ENCODE data around the gene GADD45B. TPM values are rescaled to one million over a fixed set of nuclear protein-coding genes. Genes with fewer than 3 reads are reported as not detected.
A peak's percentile ranks its signal among the peaks of the same experiment; 100 is the strongest.

The GADD45B gene
- total and polyA plus RNA-seq, 2 donors (not counting 1 experiment from before 2014, with no cell fraction given) = 32.5 to 61.7 TPM

- H3K4me2 ChIP-seq (ENCODE audit: extremely low read depth, insufficient read depth, low read length) = peak overlapping the region; percentile 84
- H3K4me3 ChIP-seq (replicated peaks in 1 of 4; ENCODE audit: control extremely low read depth in 1 of 4, insufficient read depth in 1 of 4, low read depth in 3 of 4, low read length in 4 of 4) = peak overlapping the region; percentile 54 to 68 (median 56)
- no peak for TF ChIP-seq EZH2 (IDR thresholded peaks at IDR 0.05; ENCODE audit: low read length, missing control alignments)
- peak; percentile 38 to 87 for DNase-seq (ENCODE audit: low read depth in 2 of 2)
- H3K27me3 ChIP-seq (ENCODE audit: control insufficient read depth, insufficient read depth, low read length) = no peaks in the 10 kb centered on the region
- no peaks in the 10 kb centered on the region for H3K36me3 ChIP-seq (ENCODE audit: control insufficient read depth, insufficient read depth, low read length)
- no peaks in the 10 kb centered on the region for H3K79me2 ChIP-seq (ENCODE audit: control insufficient read depth, insufficient read depth, low read length)
- H3K27ac ChIP-seq (ENCODE audit: insufficient read depth, low read length) = peak overlapping the region; percentile 82
- no peaks in the 10 kb centered on the region for H4K20me1 ChIP-seq (ENCODE audit: control insufficient read depth, extremely low read depth, insufficient read depth, low read length)
- no peaks in the 10 kb centered on the region for H3K9me3 ChIP-seq (ENCODE audit: control insufficient read depth, insufficient read depth, low read depth, low read length)
- H3K9ac ChIP-seq (ENCODE audit: insufficient read depth, low read length) = peak overlapping the region; percentile 16
- H3K4me1 ChIP-seq (ENCODE audit: control insufficient read depth, extremely low read depth, insufficient read depth, low read length) = peaks cover 18% of the 10 kb centered on the region
- H2AFZ ChIP-seq (ENCODE audit: low read length) = peak overlapping the region; percentile 43
These were observed 18.1 kb downstream of the GADD45B start for GRCh38 chr19:2494084-2494446.

GRCh38 chr19:2494447-2495129 is 18.7 kb downstream of the GADD45B start:
- Histone ChIP-seq H2AFZ (ENCODE audit: low read length) (peak overlapping the region; percentile 43), H3K9ac (ENCODE audit: insufficient read depth, low read length) (peak overlapping the region; percentile 67), H4K20me1 (ENCODE audit: control insufficient read depth, extremely low read depth, insufficient read depth, low read length) (no peaks in the 10 kb centered on the region), H3K79me2 (ENCODE audit: control insufficient read depth, insufficient read depth, low read length) (no peaks in the 10 kb centered on the region), H3K4me2 (ENCODE audit: extremely low read depth, insufficient read depth, low read length) (peak overlapping the region; percentile 84), H3K4me3 (replicated peaks in 1 of 4; ENCODE audit: control extremely low read depth in 1 of 4, insufficient read depth in 1 of 4, low read depth in 3 of 4, low read length in 4 of 4) (peak overlapping the region; percentile 54 to 68 (median 58)), H3K9me3 (ENCODE audit: control insufficient read depth, insufficient read depth, low read depth, low read length) (no peaks in the 10 kb centered on the region), H3K27me3 (ENCODE audit: control insufficient read depth, insufficient read depth, low read length) (no peaks in the 10 kb centered on the region), H3K4me1 (ENCODE audit: control insufficient read depth, extremely low read depth, insufficient read depth, low read length) (peaks cover 15% of the 10 kb centered on the region), H3K27ac (ENCODE audit: insufficient read depth, low read length) (peak overlapping the region; percentile 82), H3K36me3 (ENCODE audit: control insufficient read depth, insufficient read depth, low read length) (no peaks in the 10 kb centered on the region)
- peak; percentile 77 to 82 for DNase-seq (ENCODE audit: low read depth in 2 of 2)
- TF ChIP-seq EZH2 (IDR thresholded peaks at IDR 0.05; ENCODE audit: low read length, missing control alignments) = no peak
- no peak for TF ChIP-seq CTCF (conservative IDR thresholded peaks at IDR 0.05 in 1 of 2, IDR thresholded peaks at IDR 0.05 in 1 of 2; ENCODE audit: low read depth in 1 of 2, low read length in 2 of 2)

- H3K9me3 ChIP-seq (ENCODE audit: control insufficient read depth, insufficient read depth, low read depth, low read length) = no peaks in the 10 kb centered on the region
- H3K27ac ChIP-seq (ENCODE audit: insufficient read depth, low read length) = peak overlapping the region; percentile 82
- H3K79me2 ChIP-seq (ENCODE audit: control insufficient read depth, insufficient read depth, low read length) = no peaks in the 10 kb centered on the region
- no peaks in the 10 kb centered on the region for H3K27me3 ChIP-seq (ENCODE audit: control insufficient read depth, insufficient read depth, low read length)
- peak overlapping the region; percentile 67 for H3K9ac ChIP-seq (ENCODE audit: insufficient read depth, low read length)
- peak overlapping the region; percentile 73 for H3K4me2 ChIP-seq (ENCODE audit: extremely low read depth, insufficient read depth, low read length)
- no peak overlapping the region for H2AFZ ChIP-seq (ENCODE audit: low read length)
- TF ChIP-seq CTCF (conservative IDR thresholded peaks at IDR 0.05 in 1 of 2, IDR thresholded peaks at IDR 0.05 in 1 of 2; ENCODE audit: low read depth in 1 of 2, low read length in 2 of 2) (no peak), EZH2 (IDR thresholded peaks at IDR 0.05; ENCODE audit: low read length, missing control alignments) (no peak)
- H4K20me1 ChIP-seq (ENCODE audit: control insufficient read depth, extremely low read depth, insufficient read depth, low read length) = no peaks in the 10 kb centered on the region
- H3K4me1 ChIP-seq (ENCODE audit: control insufficient read depth, extremely low read depth, insufficient read depth, low read length) = peaks cover 14% of the 10 kb centered on the region
- H3K4me3 ChIP-seq (replicated peaks in 1 of 4; ENCODE audit: control extremely low read depth in 1 of 4, insufficient read depth in 1 of 4, low read depth in 3 of 4, low read length in 4 of 4) = peak overlapping the region; percentile 29 to 68 (median 46)
- H3K36me3 ChIP-seq (ENCODE audit: control insufficient read depth, insufficient read depth, low read length) = no peaks in the 10 kb centered on the region
- DNase-seq (ENCODE audit: low read depth in 2 of 2) = peak; percentile 56 to 74
These were observed 19.3 kb downstream of the GADD45B start for GRCh38 chr19:2495130-2495641.

Data from fibroblast of lung (primary cell).